Measurements from ENCODE around the gene PTPRJ.
"Not testable (repeated sequence)": the region's sequence is repeated elsewhere in the genome, so short reads cannot be mapped to it uniquely, and the experiment has no call there.

PTPRJ gene

GRCh38 chr11:48123934-48124755 is 143.8 kb downstream of the PTPRJ start:
- no peak for DNase-seq

- no peak for DNase-seq
Measured at GRCh38 chr11:48124880-48125279, 144.5 kb downstream of the PTPRJ start.

DNA sequence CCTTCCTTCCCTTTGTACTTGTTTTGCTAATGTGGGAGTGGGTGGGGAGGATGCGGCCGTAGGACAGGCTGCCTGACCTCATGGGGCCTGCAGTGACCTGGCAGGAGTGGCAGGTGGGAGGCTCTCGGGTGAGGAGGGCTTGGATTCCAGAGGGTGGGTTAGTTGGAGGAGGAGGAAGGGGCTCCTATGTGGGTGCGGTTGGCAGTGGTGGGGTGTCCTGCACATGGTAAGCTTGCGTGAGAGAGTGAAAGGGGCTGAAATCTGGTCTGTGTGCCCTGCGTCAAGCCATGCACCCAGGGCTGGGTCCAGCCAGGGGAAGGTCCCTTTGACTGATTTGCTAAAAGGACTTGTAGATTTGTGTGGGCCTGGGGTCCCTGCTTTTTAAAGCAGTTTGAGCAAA is 145.5 kb downstream of the PTPRJ start:
- DNase-seq, result no peak

DNA sequence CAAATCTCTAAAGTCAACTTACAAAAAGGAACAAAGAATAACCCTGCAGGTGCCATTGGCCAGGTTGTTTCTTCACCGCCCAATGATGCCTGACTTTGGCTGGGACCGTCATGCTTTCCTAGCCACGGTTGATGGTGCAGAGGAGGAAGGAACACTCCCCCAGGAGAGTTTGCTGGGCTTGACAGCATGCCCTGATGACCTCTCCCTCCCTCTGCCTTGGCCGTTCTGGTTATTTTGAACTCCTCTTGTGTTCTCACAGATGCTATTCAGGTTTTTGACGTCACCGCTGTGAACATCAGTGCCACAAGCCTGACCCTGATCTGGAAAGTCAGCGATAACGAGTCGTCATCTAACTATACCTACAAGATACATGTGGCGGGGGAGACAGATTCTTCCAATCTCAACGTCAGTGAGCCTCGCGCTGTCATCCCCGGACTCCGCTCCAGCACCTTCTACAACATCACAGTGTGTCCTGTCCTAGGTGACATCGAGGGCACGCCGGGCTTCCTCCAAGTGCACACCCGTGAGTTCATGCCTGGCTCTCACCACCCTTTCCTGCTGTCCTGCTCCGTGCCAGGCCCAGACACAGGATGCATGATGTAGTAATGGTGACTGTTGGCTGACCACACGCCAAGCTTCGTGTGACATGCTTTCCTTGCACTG is 147.3 kb downstream of the PTPRJ start:
- no peak for DNase-seq

DNA sequence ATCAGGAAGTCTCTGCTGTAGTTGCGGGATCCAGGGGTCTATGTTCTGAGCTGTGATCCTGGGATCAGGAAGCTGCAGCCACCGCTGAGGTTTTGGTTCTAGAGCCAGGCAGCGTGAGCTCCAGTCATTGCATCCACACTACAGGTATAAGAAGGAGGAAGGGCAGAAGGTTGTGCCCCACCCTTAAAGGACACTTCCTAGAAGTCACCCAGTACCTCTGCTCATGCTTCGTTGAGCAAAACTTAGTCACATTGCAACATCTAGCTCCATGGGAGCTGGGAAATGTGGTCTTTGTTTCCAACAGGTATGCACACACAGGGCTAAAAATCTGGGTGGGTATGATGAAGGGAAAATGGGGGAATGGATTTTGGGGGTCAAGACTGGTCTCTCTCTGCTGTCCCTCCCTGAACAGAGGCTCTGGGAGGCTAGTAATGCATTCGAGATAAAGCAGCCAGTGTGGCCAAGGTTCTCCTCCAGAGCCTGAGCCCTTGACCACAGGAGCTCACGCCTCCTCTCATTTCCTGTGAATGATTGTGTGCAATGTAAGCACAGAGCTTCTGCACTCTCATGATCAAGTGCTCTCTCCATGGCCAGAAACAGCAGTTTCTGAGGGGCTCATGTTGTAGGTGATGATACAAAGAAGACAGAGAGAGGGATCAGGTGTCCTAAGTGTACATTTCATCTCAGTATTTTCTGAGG is 149.5 kb downstream of the PTPRJ start:
- no peak for DNase-seq

DNA sequence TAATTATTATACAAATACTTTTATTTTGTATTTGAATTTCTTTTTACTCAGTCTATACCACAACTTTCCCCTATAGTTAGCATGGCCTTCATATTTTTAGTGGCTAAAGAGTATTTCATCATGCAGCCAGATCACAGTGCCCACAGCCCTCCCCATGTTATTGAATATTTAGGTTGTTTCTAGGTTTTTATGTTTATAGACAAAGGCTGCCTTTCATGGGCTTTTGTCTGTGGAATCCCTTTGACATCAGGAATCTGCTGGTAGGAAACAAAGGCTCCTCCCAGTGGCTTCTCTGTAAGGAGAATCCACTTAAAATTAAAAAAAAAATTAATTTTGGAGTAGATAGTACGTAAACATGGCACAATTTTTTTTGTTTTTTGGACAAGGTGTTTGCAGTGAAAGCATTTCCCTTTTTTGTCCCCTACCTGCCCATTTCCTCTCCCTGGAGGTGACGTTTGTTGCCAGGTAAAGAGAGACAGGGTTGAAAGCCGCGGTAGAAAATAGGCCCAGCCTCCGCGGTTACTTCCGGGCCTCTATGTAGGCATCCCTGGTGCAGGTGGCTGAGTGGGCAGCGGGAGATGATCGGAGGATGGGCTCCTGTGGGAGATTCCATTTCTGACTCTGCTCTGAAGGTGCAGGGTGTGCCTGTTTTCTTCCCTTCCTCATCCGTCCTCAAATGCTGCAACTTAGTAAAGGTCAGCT is 154.0 kb downstream of the PTPRJ start:
- DNase-seq, result no peak

DNA sequence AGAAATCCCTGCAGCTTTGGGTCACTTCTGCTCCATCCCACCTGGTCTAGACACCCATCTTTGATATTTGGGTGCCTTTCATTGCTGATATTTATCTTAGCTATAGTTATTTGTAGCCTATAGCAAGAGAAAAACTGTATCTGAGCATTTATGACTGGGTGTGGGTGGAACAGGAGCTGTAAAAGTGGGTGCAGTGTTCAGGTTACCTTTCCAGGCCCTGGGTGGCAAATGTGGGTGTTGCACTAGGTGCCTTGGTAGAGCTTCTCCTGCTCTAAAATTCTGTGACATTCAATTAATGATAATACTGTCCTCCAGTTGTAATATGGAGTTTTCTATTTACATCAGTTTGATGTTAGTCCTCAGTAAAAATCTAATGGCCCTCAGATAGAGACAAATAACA is 157.9 kb downstream of the PTPRJ start:
- no peak for DNase-seq

DNA sequence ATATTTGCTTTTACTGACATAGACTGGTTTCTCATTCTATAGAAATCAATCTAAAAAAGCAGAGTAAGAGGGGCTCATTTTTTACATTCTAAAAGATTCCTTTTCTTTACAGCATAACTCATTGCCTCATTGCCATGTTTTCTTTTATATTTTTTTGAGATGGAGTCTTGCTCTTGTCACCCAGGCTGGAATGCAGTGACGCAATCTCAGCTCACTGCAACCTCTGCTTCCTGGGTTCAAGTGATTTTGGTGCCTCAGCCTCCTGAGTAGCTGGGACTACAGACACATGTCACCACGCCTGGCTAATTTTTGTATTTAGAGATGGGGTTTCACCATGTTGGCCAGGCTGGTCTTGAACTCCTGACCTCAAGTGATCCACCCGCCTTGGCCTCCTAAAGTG is 159.5 kb downstream of the PTPRJ start:
- DNase-seq, result not testable (repeated sequence)

DNA sequence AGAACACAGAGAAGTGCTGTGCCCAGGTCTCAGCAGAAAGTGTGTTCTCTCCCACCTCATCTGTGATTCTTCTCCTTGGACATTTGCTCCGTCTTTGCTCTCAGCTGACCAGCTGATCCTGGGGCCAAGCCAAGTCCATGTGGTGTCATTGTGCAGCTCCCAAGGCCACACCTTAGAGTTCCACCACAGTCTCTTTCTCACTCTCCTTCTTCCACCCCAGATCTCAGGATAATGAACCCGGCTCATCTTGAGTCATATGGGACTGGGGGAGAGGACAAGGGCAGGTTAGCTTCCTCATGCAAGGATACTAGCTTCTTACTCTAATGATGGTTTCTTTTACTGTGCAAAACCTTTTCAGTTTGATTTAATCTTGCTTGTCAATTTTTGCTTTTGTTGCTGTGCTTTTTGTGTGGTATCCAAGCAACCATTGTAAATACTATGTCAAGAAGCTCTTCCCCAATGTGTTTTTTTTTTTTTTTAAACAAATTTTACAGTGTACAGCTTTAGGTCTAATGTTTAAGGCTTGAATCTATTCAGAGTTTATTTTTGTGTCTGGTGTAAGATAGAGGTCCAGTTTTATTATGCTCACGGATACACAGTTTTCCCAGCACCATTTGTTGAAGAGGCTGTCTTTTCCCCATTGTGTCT is 161.2 kb downstream of the PTPRJ start:
- no peak for DNase-seq

DNA sequence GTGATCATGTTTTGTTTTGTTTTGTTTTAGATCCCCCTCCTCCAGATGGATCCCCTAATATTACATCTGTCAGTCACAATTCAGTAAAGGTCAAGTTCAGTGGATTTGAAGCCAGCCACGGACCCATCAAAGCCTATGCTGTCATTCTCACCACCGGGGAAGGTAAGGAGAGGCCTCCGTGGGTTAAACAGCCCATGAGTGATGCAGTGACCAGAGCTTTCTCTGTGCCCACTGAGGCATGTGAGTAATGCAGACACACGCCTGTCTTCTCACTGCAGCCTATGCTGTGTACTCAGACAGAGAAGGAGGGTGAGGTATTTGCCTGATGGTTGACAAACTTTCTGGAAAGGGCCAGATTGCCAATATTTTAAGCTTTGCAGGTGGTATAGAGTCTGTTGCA is 162.5 kb downstream of the PTPRJ start:
- no peak for DNase-seq

DNA sequence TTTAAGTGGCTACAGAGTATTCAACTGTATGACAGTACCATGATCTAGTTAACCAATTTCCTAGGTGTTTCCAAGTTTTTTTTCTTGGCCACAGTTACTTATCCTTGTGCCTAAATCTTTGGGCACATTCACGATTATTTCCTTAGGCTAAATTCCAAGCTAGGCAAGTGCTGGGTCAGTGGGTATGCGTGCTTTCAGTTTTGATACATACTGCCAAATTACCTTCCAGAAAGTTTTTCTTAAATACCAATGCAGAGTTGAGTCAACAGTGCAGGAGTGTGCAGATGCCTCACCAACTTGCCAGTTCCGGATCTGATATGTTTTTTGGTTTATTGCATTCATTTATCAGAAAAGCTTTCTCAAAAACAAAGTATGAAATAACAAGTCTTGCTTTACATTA is 168.4 kb downstream of the PTPRJ start:
- DNase-seq, result no peak

GRCh38 chr11:48150213-48150612 is 169.9 kb downstream of the PTPRJ start:
- DNase-seq, result no peak

- DNase-seq, result no peak
Measured at GRCh38 chr11:48154151-48154550, 173.8 kb downstream of the PTPRJ start.

DNA sequence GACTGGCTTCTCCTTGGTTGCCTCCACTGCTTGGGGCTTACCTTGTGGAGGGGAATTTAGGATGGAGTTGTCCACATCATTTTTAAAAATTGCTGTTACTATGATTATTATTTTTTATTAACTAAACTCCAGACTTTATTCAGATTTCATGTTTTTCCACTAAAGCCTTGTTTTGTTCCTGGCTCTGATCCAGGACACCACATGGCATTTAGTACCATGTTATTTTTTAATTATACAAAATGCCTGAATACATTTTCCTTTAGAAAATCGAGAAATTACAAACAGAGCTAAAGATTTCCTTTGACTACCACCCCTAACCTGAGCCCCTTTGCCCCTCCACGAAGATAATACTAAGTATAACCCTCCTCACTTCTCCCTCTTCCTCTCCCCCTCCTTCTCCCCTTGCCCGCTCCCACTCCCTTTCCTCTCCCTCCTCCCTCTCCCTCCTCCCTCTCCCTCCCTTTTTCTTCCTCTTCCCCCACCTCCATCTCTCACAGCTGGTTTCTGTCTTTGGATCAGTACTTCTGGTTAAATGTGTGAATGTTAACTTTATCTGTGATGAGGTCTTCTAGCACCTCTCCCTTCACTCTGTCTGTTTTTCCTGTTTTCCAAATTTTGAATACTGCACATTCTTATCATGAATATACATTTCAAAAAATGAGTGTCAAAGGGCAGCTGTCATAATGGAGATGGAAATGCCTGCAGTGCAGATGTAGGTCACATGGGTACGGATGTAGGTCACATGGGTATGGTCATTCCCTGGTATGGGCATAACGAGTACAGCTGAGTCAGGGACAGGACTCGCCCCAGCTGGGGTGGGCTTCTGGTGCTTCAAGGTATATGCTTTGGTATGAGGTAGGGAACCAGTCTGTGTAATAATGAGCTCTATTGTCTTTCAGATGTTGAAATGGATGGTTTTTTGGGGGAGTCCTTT is 181.9 kb downstream of the PTPRJ start:
- DNase-seq, result no peak

DNA sequence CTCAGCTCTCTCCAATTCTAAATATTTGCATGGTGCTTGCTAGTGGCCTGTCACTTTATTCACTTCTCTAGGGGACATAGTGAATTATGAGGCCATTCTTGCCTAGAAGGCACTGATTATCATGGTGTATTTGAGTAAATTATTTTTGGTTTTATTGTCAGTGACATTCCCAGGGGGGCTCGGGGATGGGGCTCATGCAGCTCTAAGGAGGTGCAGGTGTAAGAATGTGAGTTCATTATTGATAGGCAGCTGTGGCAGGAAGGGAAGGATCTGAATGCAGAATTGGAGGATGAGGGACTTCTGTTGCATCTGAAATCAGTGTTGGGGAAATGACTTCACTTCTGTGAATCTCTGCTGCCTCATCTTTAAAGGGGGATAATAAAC is 182.5 kb downstream of the PTPRJ start:
- no peak for DNase-seq

- no peak for DNase-seq
Measured at GRCh38 chr11:48163360-48164100, 183.2 kb downstream of the PTPRJ start.

DNA sequence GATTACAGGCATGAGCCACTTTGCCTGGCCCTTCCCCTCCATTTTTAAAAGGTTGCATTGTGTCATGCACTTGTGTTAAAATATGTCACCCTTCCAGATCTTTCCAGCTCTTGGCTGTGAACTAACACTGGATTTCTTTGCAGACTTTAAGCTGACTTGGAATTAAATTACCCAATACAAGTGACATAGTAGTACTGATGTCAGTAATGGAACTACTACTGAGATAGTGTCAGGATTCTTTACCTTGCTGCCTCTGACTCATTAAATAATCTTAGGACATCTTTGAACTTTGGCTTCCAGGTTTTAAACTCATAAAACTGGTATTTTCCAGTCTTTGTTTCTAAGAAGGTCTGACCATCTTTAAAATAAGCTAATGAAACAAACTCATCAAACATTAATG is 184.5 kb downstream of the PTPRJ start:
- DNase-seq, result no peak

DNA sequence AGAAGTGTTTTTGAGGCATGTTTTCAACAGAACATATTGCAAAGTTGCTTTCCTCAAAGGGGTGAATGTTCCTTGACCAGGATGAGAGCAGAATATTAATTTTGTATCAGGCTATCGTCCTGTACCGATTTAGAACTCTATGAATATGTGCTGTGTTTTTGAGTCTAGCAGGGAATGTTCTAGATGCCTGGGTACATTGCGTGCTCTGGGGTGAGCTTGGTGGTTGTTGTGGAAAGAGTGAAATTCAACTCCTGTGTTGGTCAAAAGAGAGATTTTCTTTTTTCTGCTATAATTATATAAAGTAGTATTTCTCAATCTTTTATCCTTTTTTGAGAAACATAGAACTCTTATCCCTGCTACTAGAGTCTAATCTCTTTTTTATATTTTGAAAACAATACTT is 185.1 kb downstream of the PTPRJ start:
- no peak for DNase-seq

GRCh38 chr11:48167380-48167779 is 187.0 kb downstream of the PTPRJ start:
- DNase-seq, result no peak

- no peak for DNase-seq
Measured at GRCh38 chr11:48168815-48169214, 188.5 kb downstream of the PTPRJ start.

DNA sequence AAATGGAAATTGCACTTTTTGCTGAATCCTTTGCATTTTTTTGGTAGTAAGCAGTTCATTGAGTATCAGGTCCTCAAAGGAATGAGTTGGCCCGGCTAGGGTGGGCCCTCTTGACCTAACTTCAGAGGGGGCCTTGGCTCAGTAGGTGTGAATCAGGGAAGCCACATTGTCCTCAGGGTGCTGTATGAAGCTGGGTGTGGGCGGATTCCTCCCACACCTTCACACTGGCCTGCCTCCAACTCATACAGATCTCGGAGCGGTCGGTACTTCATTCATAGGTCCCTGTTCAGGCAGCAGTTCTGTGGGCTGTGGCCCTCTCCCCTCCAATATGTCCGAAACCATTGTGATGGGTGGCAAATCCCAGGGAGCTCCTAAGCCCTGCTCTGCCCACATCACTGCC is 188.9 kb downstream of the PTPRJ start:
- DNase-seq, result no peak

Data from bone marrow (tissue), 2 donors.